ENCODE data around the gene ATXN2.
"Not testable (repeated sequence)": the region's sequence is repeated elsewhere in the genome, so short reads cannot be mapped to it uniquely, and the experiment has no call there.

The ATXN2 gene

DNA sequence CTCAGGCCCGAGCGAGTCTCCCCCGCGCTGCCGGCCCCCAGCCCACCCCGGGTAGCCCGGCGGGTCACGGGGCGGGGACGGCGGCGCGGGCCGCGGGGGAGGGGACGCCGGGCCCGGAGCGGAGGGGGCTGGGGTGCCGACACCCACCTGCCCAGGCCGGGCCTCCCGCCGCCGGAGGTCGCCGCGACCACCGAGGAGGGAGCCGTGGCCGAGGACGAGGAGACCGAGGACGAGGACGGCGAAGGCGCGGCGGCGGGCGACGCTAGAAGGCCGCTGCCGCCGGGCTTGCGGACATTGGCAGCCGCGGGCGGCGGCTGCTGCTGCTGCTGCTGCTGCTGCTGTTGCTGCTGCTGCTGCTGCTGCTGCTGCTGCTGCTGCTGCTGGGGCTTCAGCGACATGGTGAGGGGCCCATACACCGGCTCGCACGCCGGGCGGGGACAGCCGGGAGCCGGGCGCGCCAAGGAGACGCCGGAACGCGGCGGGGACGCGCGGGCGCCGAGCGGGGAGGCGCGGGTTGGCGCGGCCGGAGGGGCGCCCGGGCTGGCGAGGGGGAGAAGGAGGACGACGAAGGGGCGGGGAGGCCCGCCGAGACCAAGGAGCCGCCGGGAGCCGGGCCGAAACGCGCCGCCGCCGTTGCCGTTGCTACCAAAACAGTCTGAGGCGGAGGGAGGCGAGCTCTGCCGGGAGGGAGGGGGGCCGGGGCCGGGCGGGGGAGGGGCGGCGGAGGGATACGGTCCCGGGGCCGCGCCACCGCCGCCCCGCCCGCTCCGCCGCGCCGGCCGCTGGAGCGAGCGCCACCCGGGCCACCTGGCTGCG lies at the start of gene ATXN2:
Gene ATXN2, minus strand, starts transcription at position 679 of the 816 bp plus-strand sequence. Its CDS starts 281 bp downstream, at position 398.
- peak in 1 of 2 experiments; percentile 45 for DNase-seq (ENCODE audit: low read depth in 2 of 2)

DNA sequence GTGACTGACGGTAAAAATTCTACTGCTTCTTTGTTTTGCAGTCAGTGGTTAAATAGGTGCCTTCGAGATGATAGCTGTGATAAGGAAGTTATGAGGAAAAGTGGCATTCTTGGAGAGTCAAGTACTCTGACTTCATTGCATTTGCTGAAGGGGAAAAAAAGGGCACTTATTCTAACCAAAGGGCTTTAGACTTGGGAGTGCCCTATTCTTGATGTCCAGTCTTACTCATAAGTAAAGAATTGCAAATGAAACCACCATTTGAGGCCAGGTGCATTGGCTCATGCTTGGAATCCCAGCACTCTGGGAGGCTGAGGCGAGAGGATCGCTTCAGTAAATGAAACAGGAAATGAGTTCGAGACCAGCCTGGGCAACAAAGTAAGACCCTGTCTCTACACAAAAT lies 46.3 kb upstream of the ATXN2 start:
- DNase-seq (ENCODE audit: low read depth in 2 of 2), result no peak

DNA sequence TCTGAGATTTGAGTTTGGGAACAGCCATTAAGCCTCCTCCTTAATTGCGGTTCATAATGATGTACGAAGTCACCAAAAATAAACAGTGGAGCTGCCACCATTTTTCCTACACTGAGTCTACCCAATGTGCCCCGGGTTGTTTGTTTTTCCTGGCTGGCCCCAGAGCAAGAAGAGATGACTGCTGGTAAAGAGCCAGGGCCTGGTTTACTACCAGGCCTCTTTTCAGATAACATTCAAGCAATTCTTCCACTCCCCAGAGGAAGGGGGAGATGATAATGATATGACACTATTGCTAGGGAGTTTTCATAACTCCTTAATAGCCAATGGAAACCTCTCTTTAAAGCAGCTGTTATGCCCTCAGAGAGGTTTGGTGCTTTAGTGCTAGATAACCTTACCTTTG lies 44.3 kb upstream of the ATXN2 start:
- DNase-seq (ENCODE audit: low read depth in 2 of 2), result no peak

DNA sequence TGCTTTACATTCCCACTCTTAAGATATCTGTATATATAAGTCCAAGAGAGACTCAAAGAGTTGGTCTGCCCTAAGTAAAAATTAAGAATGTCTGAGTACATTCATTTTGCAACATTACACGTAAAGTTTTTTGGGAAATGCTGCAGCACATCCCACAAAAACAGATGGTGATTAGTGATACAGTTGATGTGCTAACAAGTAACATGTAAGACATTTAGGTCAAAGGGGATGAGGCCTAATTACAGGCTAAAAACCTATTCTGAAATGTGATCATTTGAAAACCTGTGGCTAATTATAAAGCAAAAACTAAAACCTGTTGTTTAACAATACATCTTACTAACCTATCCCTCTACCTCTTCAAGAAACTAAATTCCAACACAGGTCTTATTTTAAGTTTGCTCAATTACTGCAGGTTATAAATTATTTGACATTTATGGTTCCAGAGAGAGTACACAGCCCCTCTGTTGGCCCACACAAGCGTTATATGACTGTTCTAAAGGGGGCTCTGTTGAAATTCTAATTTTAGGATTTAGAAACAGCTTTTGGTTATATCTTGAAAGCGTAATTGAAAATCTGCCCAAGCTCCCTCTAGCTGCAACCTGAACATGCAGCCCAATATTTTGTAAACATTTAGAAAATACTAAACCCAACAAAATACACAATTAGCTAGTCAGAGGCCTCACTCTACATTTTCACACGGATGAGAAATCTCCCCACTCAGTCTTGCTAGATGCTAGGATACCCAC lies 43.7 kb upstream of the ATXN2 start:
- DNase-seq (ENCODE audit: low read depth in 2 of 2), result no peak

DNA sequence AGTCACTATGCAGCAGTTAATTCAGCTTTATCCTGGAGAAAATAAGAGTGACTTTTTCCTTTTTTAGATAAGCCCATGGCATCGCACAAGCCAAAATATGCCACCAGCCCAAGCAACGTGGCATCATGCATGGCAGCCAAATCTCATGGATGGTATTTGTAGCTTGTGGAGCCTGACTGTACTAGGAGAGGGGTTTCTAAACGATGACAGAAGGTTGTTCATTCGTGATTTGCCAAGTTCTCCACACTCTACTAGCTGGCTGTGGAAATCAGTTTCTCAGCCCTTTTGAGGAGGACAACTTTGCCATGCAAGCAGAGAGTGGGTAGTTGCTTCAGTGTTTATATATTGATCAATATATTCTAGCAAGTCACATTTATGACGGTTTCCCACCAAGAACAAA lies 41.4 kb upstream of the ATXN2 start:
- no peak for DNase-seq (ENCODE audit: low read depth in 2 of 2)

GRCh38 chr12:111638556-111638955 lies 39.4 kb upstream of the ATXN2 start:
- no peak for DNase-seq (ENCODE audit: low read depth in 2 of 2)

DNA sequence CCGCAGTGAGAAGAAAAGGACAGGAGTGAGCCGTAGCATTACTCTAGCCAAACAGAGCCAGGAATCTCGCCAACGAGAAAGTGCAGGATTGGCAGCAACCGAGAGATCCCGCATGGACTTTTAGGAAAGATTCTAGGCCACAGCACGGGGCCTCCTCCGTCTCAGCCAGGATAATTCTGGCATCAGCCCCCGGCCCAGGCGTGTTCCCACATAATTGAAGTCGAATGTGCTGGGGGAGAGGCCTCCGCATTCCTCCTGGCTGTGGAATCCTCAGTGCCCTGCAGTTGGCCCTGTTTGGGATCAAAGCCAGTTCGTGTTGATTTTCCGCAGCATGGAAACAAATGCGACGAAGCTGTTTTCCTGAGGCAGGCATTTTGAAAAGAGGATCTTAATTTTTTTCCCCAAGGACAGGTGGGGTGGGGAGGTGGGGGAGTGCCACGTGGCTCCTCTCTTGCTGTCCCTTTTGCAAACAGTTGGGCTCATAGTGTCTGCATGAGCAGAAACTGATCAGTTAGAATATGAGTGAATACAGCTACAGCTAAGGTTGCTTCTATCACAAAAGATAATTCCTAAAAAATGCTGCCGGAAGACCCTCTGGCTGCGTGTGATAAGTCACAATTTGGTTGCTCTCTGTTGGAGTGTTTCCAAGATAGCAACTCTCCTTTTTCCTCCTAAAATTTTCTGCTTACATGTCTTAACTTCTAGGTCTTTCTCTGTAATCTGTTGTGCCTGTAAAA lies 37.3 kb upstream of the ATXN2 start:
- DNase-seq (ENCODE audit: low read depth in 2 of 2), result no peak

GRCh38 chr12:111635524-111635923 lies 36.4 kb upstream of the ATXN2 start:
- no peak for DNase-seq (ENCODE audit: low read depth in 2 of 2)

- DNase-seq (ENCODE audit: low read depth in 2 of 2), result no peak
Measured at GRCh38 chr12:111628505-111629260, 29.6 kb upstream of the ATXN2 start.

- DNase-seq (ENCODE audit: low read depth in 2 of 2), result no peak
Measured at GRCh38 chr12:111626230-111626629, 27.1 kb upstream of the ATXN2 start.

DNA sequence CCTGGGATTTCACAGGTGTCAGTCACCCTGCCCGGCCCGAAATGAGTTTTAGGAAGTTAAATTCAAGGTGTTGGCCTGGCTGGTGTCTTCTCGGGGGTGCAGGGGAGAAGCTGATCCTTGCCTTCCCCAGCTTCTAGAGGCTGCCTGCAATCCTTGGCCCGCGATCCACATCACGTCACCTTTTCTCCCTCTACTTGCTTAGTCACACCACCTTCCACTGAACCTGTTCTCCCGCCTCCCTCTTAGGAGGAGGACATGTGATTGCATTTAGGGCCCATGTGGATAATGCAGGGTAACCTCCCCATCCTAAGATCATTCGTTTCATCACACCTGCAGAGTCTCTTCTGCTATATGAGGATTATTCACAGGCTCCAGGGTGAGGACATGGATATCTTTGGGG lies 25.4 kb upstream of the ATXN2 start:
- DNase-seq (ENCODE audit: low read depth in 2 of 2), result no peak

DNA sequence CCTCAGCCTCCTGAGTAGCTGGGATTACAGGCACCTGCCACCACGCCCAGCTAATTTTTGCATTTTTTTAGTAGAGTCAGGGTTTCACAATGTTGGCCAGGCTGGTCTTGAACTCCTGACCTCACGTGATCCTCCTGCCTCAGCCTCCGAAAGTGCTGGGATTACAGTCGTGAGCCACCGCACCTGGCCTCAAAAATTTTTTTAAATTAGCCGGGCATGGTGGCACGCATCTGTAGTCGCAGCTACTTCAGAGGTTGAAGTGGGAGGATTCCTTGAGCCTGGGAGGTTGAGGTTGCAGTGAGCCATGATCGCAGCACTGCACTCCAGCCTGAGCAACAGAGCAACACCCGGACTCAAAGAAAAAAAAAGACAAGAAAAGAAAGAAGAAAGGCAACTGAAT lies 18.7 kb upstream of the ATXN2 start:
- DNase-seq (ENCODE audit: low read depth in 2 of 2), result not testable (repeated sequence)

DNA sequence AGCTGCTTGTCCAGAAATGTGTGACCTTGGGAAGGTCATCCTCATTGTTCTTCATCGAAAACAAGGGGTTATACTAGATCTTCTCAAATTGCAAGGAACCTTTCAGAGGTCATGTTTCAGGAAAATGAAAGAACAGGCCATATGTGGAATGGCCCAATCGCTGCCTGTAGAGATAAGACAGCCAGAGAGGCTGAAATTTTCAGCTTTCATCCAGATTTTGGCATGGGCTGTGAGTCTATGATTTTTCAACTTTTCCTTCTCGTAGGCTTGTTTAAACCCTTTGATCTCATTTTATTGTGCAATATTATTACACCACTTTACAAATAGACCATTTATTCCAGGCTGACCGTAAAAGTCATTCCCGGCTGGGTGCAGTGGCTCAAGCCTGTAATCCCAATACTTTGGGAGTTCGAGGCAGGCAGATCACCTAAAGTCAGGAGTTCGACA lies 17.1 kb upstream of the ATXN2 start:
- no peak for DNase-seq (ENCODE audit: low read depth in 2 of 2)

DNA sequence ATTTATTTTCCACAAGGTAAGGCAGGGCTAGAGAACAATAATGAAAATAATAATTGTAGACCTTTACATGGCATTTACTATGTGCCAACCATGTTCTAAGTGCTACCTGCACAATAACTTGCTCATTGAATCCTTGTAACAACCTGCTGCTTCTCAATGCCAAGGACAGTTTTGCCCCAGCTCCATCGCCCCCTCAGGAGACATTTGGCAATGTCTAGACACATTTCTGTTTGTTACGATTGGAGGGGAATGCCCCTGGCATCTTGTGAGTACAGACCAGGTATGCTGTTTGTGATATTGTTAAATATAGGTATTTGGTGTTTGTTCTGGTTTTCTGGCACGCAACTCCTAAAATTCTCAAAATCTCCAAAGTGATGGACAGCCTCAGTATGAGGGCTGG lies 8.1 kb upstream of the ATXN2 start:
- no peak for DNase-seq (ENCODE audit: low read depth in 2 of 2)

DNA sequence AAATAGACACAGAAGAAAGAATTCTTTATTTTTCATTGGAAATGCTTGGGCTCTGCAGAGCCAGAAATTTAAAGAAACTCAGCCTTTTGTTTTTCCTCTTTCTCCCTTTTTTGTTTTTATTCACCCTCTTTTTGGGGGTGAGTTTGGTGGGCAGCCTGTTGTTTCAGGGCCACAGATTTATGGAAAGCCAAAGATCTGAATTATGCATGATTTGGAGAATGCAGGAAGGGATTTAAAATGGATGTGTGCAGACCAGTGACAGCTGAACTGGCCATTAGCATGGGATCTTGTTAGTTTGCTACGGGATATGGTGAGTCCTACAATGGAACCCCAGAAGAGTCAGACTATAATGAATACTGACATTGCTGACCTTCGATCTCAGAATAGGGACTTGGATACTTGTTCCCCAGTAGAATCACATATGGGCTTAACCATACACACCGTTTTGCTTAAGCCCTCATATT lies 7.7 kb upstream of the ATXN2 start:
- no peak for DNase-seq (ENCODE audit: low read depth in 2 of 2)

- DNase-seq (ENCODE audit: low read depth in 2 of 2), result no peak
Measured at GRCh38 chr12:111605911-111606766, 7.0 kb upstream of the ATXN2 start.

- DNase-seq (ENCODE audit: low read depth in 2 of 2), result not testable (repeated sequence)
Measured at GRCh38 chr12:111602857-111603256, 3.7 kb upstream of the ATXN2 start.

GRCh38 chr12:111602348-111602747 lies 3.2 kb upstream of the ATXN2 start:
- DNase-seq (ENCODE audit: low read depth in 2 of 2), result no peak

- not testable (repeated sequence) for DNase-seq (ENCODE audit: low read depth in 2 of 2)
Measured at GRCh38 chr12:111600986-111601385, 1.9 kb upstream of the ATXN2 start.

GRCh38 chr12:111600205-111600642 lies 1.1 kb upstream of the ATXN2 start:
- DNase-seq (ENCODE audit: low read depth in 2 of 2), result no peak

Measured in stimulated activated CD4-positive, alpha-beta T cell treated with anti-CD3 and anti-CD28 coated beads, Interleukin-12 subunit alpha, Interleukin-12 subunit beta, amount 100 ng/mL, for 24 hours (primary cell).